ENCODE data around the gene ZNF221. TPM values are rescaled to one million over a fixed set of nuclear protein-coding genes. Genes with fewer than 3 reads are reported as not detected.

ZNF221 gene
- total and polyA plus RNA-seq, 11 donors = 2.4 to 6.7 (median 3.7) TPM

DNA sequence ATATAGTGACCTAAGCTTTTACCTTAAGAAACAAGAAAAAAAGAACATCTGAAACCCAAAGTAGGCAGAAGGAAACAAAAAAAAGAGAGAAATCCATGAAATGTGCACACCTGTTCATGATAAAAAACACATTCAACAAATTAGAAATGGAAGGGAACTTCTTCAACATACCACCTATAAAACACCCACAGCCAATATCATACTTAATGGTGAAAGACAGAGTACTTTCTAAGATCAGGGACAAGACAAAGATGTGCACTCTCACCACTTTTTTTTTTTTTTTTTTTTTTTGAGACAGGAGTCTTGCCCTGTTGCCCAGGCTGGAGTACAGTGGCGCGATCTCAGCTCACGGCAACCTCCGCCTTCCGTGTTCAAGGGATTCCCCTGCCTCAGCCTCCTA lies 45.1 kb upstream of the ZNF221 start:
- H3K36me3 ChIP-seq = peaks cover 0 to 14% (median 0%) of the 10 kb centered on the region in 9 donors
- no peak for TF ChIP-seq POLR2A (IDR thresholded peaks at IDR 0.05)
- TF ChIP-seq, protein P1, sequence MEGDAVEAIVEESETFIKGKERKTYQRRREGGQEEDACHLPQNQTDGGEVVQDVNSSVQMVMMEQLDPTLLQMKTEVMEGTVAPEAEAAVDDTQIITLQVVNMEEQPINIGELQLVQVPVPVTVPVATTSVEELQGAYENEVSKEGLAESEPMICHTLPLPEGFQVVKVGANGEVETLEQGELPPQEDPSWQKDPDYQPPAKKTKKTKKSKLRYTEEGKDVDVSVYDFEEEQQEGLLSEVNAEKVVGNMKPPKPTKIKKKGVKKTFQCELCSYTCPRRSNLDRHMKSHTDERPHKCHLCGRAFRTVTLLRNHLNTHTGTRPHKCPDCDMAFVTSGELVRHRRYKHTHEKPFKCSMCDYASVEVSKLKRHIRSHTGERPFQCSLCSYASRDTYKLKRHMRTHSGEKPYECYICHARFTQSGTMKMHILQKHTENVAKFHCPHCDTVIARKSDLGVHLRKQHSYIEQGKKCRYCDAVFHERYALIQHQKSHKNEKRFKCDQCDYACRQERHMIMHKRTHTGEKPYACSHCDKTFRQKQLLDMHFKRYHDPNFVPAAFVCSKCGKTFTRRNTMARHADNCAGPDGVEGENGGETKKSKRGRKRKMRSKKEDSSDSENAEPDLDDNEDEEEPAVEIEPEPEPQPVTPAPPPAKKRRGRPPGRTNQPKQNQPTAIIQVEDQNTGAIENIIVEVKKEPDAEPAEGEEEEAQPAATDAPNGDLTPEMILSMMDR (IDR thresholded peaks at IDR 0.05) = no peak
- H3K27me3 ChIP-seq = no peaks in the 10 kb centered on the region
- H3K9me3 ChIP-seq = peaks cover 0 to 85% (median 51%) of the 10 kb centered on the region in 12 donors
- intact Hi-C loops (cut with DNase I) = no loop called here
- ATAC-seq (no peak), DNase-seq (no peak)
- H3K27ac ChIP-seq = no peak overlapping the region
- peaks cover 0 to 13% (median 3%) of the 10 kb centered on the region in 12 donors for H3K4me1 ChIP-seq
- 97 to 99% (median 99%) methylated on average over 5 of the region's 5 CpGs for WGBS, 4 donors
- H3K4me3 ChIP-seq = no peak overlapping the region

DNA sequence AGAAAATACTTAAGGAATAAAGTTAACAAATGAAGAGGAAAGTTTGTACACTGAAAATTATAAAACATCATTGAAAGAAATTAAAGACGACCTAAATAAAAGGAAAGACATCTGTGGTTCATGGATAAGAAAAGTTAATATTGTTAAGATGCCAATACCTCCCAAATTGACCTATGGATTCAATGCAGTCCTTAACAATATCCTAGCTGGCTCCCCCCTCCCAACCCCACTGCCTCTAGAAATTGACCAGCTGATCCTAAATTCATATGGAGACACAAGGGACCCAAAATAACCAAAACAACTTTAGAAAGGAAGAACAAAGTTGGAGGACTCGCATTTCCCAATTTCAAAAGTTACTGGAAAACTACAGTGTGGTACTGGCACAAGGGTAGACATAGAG lies 44.3 kb upstream of the ZNF221 start:
- no peak for TF ChIP-seq POLR2A (IDR thresholded peaks at IDR 0.05)
- 93 to 99% (median 96%) methylated on average over 2 of the region's 2 CpGs for WGBS, 4 donors
- H3K4me1 ChIP-seq = peaks cover 0 to 9% (median 0%) of the 10 kb centered on the region in 12 donors
- no peak overlapping the region for H3K4me3 ChIP-seq
- ATAC-seq (no peak), DNase-seq (no peak)
- H3K36me3 ChIP-seq = peaks cover 0 to 14% (median 0%) of the 10 kb centered on the region in 9 donors
- peaks cover 0 to 94% (median 59%) of the 10 kb centered on the region in 12 donors for H3K9me3 ChIP-seq
- H3K27ac ChIP-seq = no peak overlapping the region
- intact Hi-C loops (cut with DNase I) = no loop called here
- no peaks in the 10 kb centered on the region for H3K27me3 ChIP-seq

DNA sequence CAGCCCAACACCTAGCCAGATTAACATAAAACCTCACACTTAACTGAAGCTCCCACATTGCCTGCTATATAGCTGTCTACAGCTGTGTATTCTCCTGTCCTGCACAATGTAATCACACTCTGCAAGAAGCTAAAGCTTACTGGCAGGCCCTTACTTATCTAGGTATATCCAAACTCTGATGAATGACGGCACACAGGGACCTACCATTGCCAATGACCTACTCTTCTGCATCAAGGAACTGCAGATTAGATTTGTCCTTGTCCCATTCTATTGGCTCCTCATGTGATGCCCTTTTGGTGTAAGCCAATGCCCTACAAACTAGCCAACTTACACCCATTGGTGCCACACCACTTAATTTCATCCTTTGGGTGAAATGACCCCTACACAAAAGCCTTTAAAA lies 42.4 kb upstream of the ZNF221 start:
- Histone ChIP-seq H3K36me3 (peaks cover 0 to 31% (median 5%) of the 10 kb centered on the region in 9 donors), H3K27me3 (no peaks in the 10 kb centered on the region), H3K4me1 (no peaks in the 10 kb centered on the region), H3K4me3 (no peak overlapping the region), H3K9me3 (peaks cover 0 to 100% (median 77%) of the 10 kb centered on the region in 12 donors), H3K27ac (no peak overlapping the region)
- DNase-seq (no peak), ATAC-seq (peak in 1 of 4 donors; percentile 78)
- intact Hi-C loops (cut with DNase I) = no loop called here
- WGBS, 4 donors = 40 to 85% (median 60%) methylated on average over 1 of the region's 1 CpG
- TF ChIP-seq, protein P1 (IDR thresholded peaks at IDR 0.05) = no peak
- TF ChIP-seq POLR2A (IDR thresholded peaks at IDR 0.05) = no peak

DNA sequence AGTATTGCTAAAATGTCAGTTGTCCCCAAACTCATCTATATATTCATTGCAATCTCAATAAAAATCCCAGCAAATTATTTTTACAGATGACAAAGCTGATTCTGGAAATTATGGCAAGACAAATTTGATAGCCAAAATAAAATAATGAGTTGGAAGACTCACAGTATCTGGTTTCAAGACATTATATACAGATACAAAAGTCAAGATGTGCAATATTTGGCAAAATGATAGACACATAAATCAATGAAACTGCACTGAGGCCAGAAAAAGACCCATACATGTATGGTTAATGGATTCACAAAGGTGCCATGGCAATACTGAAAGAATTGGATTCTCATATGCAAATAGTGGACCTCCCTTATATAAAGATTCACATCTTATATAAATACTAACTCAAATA lies 40.1 kb upstream of the ZNF221 start:
- ATAC-seq (no peak), DNase-seq (no peak)
- Histone ChIP-seq H3K36me3 (peaks cover 12 to 53% (median 27%) of the 10 kb centered on the region in 9 donors), H3K9me3 (peaks cover 4 to 100% (median 88%) of the 10 kb centered on the region in 12 donors), H3K27me3 (no peaks in the 10 kb centered on the region), H3K4me3 (no peak overlapping the region), H3K27ac (no peak overlapping the region), H3K4me1 (no peaks in the 10 kb centered on the region)
- intact Hi-C loops (cut with DNase I) = no loop called here
- TF ChIP-seq, protein P1 (IDR thresholded peaks at IDR 0.05) = no peak
- TF ChIP-seq POLR2A (IDR thresholded peaks at IDR 0.05) = no peak

DNA sequence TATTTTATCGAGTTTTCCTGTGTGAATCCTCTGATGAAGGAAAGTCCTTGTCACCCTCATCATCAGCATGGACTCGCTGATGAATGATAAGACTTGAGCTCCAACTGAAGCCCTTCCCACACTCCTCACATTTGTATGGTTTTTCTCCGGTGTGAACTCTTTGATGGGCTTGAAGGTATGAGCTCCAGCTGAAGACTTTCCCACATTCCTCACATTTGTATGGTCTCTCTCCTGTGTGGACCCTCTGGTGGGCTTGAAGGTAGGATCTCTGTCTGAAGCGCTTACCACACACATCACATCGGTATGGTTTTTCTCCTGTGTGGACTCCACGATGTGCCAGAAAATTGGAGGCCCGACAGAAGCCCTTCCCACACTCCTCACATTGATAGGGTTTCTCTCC lies 37.6 kb upstream of the ZNF221 start:
- Histone ChIP-seq H3K4me1 (no peaks in the 10 kb centered on the region), H3K27me3 (no peaks in the 10 kb centered on the region), H3K4me3 (no peak overlapping the region), H3K27ac (no peak overlapping the region), H3K9me3 (peaks cover 4 to 100% (median 86%) of the 10 kb centered on the region in 12 donors), H3K36me3 (peaks cover 28 to 65% (median 52%) of the 10 kb centered on the region in 9 donors)
- TF ChIP-seq, protein P1 (IDR thresholded peaks at IDR 0.05) = no peak
- no peak for TF ChIP-seq POLR2A (IDR thresholded peaks at IDR 0.05)
- no peak for ATAC-seq
- WGBS, 4 donors = 98 to 99% (median 98%) methylated on average over 7 of the region's 7 CpGs
- no peak for DNase-seq
- intact Hi-C loops (cut with DNase I) = no loop called here
